ENCODE measurements around the gene ENKUR. TPM values are rescaled to one million over a fixed set of nuclear protein-coding genes. Genes with fewer than 3 reads are reported as not detected.

ENKUR gene
- total RNA-seq, 3 donors from 2014 or later (not counting 1 experiment from before 2014, with no cell fraction given) = 0.48 to 3.0 (median 0.73) TPM

- no peak overlapping the region for H3K27ac Mint-ChIP-seq
- no peaks in the 10 kb centered on the region for H3K36me3 Mint-ChIP-seq
- 100% methylated on average over 5 of the region's 5 CpGs for WGBS (ENCODE audit: insufficient coverage)
Measured at GRCh38 chr10:24938076-24938475, 77.9 kb downstream of the ENKUR start.

GRCh38 chr10:24935504-24936292 lies 80.3 kb downstream of the ENKUR start:
- Mint-ChIP-seq H3K27me3 (ENCODE audit: low read depth in 2 of 2) (no peaks in the 10 kb centered on the region), H3K4me1 (peaks cover 8 to 14% of the 10 kb centered on the region in 2 donors), H3K27ac (no peak overlapping the region), H3K9me3 (no peaks in the 10 kb centered on the region), H3K36me3 (no peaks in the 10 kb centered on the region), H3K4me3 (no peak overlapping the region)
- Histone ChIP-seq H3K27me3 (ENCODE audit: control insufficient read depth, insufficient read depth, low read length) (no peaks in the 10 kb centered on the region), H3K27ac (ENCODE audit: low read length) (no peak overlapping the region), H3K4me3 (ENCODE audit: low read length) (no peak overlapping the region), H3K4me1 (ENCODE audit: control insufficient read depth, insufficient read depth, low read length) (peaks cover 6% of the 10 kb centered on the region), H3K36me3 (ENCODE audit: control insufficient read depth, insufficient read depth, low read length) (no peaks in the 10 kb centered on the region), H3K9me3 (ENCODE audit: control insufficient read depth, insufficient read depth, low read length) (no peaks in the 10 kb centered on the region)
- DNase-seq (no peak), ATAC-seq (no peak)
- TF ChIP-seq, protein P1, sequence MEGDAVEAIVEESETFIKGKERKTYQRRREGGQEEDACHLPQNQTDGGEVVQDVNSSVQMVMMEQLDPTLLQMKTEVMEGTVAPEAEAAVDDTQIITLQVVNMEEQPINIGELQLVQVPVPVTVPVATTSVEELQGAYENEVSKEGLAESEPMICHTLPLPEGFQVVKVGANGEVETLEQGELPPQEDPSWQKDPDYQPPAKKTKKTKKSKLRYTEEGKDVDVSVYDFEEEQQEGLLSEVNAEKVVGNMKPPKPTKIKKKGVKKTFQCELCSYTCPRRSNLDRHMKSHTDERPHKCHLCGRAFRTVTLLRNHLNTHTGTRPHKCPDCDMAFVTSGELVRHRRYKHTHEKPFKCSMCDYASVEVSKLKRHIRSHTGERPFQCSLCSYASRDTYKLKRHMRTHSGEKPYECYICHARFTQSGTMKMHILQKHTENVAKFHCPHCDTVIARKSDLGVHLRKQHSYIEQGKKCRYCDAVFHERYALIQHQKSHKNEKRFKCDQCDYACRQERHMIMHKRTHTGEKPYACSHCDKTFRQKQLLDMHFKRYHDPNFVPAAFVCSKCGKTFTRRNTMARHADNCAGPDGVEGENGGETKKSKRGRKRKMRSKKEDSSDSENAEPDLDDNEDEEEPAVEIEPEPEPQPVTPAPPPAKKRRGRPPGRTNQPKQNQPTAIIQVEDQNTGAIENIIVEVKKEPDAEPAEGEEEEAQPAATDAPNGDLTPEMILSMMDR (IDR thresholded peaks at IDR 0.05) = no peak
- 72% methylated on average over 7 of the region's 8 CpGs for WGBS (ENCODE audit: insufficient coverage)
- intact Hi-C loops (cut with micrococcal nuclease) = no loop called here

More at GRCh38 chr10:24938076-24938475, 77.9 kb downstream of the ENKUR start:
- Mint-ChIP-seq H3K4me3 (no peak overlapping the region), H3K4me1 (peaks cover 8 to 14% of the 10 kb centered on the region in 2 donors), H3K27me3 (ENCODE audit: low read depth in 2 of 2) (no peaks in the 10 kb centered on the region), H3K9me3 (no peaks in the 10 kb centered on the region)
- no peak for DNase-seq
- Histone ChIP-seq H3K4me3 (ENCODE audit: low read length) (no peak overlapping the region), H3K36me3 (ENCODE audit: control insufficient read depth, insufficient read depth, low read length) (no peaks in the 10 kb centered on the region), H3K9me3 (ENCODE audit: control insufficient read depth, insufficient read depth, low read length) (no peaks in the 10 kb centered on the region), H3K27ac (ENCODE audit: low read length) (no peak overlapping the region), H3K4me1 (ENCODE audit: control insufficient read depth, insufficient read depth, low read length) (peaks cover 6% of the 10 kb centered on the region), H3K27me3 (ENCODE audit: control insufficient read depth, insufficient read depth, low read length) (no peaks in the 10 kb centered on the region)
- TF ChIP-seq, protein P1 (IDR thresholded peaks at IDR 0.05) = no peak
- no peak for ATAC-seq
- intact Hi-C loops (cut with micrococcal nuclease) = no loop called here

Other genes with a start within 250 kb of the ENKUR start
- 1 to 10 TPM; 1.2 to 1.9 (median 1.4) TPM for gene PRTFDC1, start 63.6 kb downstream of the ENKUR start, total RNA-seq
- 1 to 10 TPM; 1.2 to 2.9 (median 2.3) TPM for gene THNSL1, start 454 bp upstream of the ENKUR start, total RNA-seq
- not detected for gene GPR158, start 158.8 kb upstream of the ENKUR start, total RNA-seq